Fibroblast of gingiva (primary cell): ENCODE data around the gene AQP1.

Experiments used
- DNase-seq: peaks from one replicate; pipeline ENCODE4 v3.0.0-alpha.2; 2011; ENCODE audit warnings: low read depth

The AQP1 gene

DNA sequence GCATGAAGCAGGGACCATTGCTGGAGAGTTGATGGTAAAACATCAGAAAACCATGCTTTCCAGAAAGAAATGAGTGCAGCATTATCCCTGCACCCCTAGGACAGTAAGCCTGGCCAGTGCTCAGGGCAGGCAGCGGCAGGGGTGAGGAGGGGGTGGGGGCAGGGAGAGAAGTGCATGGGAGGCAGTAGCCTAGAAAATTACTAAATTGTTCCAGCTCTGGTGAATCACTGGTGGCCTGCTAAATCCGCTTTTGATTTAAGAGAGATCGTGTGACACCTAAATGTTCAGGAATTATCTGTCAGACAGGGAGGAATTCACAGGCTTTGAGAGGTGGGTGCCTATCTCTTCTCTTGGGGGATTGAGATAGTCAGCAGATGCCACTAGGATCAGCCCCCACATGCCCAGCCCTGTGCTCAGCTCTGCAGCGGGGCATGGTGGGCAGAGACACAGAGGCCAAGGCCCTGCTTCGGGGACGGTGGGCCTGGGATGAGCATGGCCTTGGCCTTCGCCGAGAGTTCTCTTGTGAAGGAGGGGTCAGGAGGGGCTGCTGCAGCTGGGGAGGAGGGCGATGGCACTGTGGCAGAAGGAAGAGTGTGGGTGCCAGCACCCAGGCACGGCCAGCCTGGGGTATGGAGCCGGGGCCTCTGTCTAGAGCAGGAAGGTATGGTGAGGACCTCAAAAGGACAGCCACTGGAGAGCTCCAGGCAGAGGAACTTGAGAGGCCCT is 5.0 kb upstream of the AQP1 start:
- DNase-seq, result peak; percentile 78

DNA sequence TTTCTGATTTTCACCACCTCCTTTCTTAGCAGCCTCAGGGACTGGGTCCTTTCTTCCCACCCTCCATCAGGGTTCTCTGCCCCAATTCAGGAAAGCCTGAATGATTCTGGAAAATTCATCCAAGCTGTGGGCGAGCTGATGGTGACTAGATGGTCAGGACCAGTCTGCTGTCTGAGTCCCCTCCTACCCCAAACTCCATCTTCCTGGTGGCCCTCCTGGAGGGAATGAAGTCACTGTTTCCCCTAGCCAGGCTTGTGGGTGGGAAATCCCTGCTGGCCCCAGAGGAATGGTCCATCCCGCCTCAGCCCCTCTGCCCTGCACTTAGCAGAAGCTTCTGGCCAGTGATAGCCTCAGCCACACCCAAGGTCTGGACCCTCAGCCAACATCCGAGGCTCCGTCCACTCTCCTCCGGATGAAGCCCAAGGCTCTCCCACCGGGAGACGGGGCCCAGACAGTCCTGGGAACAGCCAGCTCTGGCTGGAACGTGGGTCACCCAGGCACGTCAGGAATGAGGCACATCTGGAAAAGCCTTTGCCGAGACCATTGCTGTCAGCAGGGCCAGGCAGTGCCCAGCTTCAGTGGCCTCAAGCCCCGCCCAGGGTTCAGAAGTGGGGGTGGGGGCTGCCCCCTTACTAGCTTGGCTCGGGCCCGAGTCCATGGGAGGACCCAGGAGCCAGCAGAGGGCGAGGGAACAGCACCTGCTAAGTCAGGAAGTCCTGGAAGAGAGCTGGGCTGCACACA is 4.0 kb upstream of the AQP1 start:
- DNase-seq, result peak; percentile 23

DNA sequence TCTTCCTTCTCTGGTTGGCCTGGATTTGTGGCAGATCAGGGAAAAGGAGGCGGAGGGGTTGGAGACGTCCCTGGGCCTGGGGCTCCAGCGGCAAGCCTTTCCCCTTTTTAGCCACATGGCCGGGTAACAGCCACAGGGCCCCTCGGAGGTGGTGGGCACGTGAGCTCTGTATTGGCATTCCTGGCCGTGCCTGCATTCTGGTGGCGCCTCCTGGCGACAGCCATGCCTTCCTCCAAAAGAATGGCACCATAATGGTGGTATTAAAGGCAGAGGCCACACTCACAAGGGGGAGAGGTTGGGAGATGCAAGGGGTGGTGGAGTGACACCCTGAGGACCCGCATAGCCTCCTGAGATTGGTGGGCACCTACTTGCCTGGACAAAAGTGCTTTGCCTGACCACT is 3.0 kb upstream of the AQP1 start:
- DNase-seq, result no peak

DNA sequence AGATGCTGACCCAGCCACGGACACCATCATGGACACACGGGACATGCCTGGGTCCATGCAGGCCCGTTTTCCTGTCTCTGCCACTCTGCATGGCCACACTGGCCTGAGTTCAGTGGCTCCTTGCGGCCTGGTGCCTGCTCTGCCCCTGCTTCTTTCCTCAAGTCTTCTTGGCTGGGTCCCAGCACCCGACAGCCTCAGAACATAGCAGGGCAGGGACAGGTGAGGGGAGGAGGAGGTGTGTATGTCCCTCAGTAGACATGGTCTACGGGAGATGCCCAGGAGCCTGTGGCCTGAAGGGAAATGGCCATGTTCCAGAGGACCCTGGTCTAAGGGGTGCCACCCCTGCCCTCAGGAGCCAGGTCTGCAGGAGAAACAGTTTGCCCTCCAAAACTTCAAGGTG is 2.2 kb upstream of the AQP1 start:
- DNase-seq, result no peak

DNA sequence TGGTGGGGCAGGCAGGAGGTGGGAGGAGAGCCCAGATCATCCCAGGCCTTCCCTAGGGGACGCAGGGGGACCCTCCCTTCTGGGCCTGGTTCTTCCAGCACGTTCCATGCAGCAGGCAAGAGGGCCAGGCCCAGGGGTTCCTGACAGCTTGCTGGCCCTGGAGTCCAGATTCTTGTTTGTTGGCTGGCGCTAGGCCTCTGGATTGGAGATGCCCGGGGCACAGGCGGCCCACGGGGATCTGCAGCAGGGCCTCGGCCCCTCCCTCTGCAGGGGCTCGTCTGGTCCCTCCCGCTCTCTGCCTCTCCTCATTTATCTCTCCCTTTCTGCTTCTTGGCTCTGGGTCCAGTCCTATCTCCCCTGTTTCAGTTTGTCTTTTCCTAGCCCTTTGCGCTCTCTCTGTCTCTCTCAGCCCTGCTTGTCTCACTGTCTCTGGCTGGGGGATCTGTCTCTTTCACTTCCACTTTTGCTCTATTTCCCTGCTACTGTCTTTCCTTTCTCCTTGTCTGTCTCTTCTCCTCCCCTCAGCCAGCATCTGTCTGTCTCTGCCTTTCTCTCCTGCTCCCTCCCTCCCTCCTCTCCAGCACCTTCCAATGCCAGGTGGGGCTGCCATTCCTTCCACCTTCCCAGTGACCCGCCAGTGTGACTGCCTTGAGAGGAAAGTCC is 1.1 kb upstream of the AQP1 start:
- no peak for DNase-seq

DNA sequence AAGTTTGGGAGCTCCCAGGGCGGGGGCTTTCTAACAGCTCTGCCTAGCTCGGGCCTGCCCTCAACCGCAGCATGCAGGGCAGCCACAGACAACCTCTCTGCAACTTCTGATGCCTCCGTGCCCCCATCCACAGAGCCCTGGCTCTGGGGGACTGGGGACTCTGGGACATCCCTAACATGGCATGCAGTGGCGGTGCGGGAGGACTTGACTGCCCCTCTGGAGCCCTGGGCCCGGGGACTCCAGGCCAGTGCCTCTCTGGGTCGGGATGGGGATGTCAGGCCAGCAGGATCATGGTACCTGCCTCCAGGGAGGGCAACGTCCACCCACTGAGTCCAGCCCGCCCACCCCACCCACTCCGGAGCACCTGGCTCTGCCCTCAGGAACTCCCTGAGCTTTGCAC is 520 bp upstream of the AQP1 start:
- DNase-seq, result no peak

DNA sequence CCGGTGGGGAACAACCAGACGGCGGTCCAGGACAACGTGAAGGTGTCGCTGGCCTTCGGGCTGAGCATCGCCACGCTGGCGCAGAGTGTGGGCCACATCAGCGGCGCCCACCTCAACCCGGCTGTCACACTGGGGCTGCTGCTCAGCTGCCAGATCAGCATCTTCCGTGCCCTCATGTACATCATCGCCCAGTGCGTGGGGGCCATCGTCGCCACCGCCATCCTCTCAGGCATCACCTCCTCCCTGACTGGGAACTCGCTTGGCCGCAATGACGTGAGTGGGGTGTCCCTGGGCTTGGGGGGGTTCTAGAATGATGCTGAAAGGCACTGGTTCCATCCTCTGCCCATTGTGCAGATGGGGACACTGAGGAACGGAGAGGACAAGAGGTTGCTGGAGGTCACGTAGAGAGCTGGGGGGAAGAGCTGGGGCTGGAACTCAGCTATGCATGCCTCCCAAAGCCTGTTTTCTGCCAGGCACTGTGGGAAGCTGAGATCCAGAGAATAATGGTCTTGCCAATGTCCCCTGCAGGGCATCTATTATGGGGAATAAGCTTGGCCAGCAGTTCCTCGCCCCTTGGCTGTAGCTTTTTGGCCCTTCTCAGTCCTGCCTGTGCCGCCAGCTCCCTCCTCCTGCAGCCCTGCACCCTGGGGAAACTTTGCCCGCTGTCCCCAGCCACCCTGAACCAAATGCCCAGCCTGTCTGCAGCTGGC is 523 bp downstream of the AQP1 start:
- no peak for DNase-seq

DNA sequence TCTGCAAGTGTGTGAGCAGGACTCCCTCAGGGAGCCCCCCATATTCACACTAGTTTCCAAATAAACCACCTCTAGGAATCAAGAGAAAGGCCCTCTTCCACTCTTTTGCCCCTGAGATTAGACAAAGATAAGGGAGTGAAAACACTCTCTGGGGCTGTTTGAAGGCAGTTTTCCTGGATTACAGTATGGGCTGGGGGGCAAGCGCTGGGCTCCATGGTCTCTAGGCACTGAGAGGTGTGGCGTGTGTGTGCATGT is 1.0 kb downstream of the AQP1 start:
- no peak for DNase-seq

DNA sequence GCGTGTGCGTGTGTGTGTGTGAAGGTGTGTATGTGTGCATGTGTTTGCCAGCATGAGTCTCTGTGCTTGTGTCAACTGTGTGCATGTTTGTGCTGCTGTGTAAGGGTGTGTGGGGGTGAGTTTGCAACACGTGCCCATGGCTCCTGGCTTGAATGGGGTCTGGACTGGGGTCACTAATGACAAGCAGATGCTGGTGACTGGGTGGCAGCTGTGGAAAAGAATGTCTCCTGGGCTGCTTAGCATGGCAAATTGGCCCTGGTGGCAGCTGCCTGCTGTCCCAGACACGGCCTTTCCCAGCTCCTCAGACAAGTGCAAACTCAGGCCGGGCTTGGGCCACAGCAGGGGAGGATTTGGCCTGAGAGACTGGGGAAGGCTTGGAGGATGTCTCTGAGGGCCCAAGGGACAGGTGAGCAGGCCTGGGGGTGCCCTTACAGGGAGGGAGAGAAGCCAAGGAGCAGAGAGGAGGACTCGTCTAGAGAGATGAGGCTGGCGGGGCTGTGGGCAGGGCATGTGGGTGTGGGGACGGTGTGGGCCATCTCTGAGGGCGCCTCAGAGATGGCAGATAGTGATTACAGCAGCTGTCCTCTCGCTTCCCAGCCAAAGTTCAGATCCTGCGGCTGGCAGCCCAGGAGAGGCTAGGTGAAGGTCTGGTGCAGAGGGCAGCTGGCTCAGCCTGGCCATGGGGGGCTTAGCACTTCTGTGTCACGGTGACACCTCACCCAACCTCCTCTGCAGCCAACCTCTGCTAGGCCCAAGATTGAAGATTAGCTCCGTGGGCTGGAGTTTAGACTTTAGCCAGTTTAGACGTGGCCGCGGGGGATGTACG is 1.5 kb downstream of the AQP1 start:
- DNase-seq, result peak; percentile 19

DNA sequence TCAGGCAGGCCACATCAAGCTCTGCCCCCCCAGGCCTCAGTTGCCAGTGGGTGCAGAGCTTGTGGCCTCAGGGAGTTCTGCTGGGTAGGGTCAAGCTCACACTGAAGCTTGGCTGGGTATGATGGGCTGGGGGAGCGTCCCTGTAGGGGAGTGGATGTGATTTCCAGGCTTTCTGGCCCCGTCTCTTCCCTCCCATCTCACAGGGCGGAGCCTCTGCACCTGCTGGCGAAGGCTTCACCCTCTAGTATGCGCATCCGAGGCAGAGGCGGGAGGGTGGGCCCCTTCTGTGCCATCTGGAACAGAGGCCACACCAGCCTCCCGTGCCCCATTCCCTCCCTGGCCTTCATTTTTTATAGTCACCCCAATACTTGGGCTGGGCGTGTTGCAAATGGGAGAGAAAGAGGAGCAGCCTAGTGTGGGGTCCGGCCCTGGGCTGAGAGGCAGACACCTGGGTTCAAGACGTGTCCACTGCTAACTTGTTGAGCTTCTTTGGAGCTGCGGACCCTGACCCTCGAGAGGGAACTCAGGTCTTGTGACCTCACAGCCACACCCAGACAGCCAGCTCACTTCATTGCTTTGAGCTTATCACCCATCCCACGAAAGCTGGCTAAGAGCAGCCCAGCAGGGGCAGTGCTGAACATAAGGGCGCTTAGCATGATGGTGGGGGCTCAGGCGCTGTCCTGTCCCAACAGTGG is 2.3 kb downstream of the AQP1 start:
- no peak for DNase-seq

DNA sequence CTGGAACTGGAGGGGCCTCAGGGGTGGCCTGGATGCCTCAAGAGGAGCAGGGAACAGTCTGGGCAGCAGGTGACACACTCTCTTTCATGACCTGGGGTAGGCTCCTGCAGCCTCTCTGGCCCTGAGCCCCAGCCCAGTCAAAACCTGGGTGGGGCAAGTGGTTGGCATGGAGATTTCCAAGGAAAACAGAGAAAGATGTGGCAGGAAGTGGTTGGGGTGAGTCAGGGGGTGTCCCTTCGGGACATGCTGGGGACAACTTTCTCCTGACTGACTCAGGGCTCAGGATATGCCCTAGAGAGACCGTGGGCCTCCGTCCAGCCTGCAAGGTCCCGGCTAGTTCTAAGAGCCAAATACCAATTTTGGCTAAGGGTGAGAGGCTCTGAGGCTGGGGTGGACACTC is 2.9 kb downstream of the AQP1 start:
- peak; percentile 69 for DNase-seq

DNA sequence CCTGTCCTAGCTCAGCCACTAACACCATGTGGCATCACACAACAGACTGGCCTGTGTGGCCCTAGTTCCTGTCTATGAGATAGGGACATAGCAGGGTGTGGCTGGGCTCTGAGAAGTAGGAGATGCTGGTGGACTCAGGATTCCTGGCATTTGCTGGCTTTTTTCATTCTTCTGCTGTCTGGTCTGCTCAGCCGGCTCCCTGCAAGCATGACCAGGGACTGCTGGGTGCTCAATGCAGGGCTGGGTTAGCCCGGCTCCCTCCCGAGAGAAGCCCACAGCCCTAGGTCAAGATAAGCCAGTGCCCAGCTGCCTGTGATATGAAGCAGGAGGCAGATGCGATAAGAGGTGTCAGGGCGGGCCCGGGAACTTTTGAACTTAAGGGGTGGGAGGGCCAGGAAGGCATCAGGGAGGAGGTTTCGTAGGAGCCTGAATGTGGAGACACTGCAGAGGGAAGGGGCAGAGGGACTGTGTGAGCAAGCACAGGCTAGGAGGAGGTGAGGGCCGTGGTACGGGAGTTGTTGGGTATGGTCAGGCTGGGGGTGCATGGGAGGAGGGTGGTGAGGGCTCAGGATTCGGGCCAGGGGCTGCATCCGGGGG is 3.5 kb downstream of the AQP1 start:
- no peak for DNase-seq

DNA sequence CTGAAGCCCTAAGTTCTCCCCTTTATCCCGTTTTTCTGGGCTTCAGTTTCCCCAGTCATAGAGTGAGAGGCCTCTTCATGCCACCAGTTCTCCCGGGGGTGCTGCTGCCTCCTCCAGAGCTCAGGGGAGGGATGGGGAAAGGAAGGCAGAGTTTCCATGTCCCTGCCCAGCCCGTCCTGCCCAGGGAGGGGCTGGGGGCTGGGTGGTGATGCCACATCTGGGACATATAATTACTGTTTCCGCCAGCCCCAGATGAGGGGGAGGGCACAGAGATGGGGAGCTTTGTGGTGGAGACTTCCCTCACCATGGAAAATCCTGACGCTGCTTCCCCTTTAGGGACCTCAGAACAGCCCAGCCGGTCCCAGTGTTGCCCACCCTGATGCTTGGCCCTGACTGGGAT is 4.1 kb downstream of the AQP1 start:
- no peak for DNase-seq

DNA sequence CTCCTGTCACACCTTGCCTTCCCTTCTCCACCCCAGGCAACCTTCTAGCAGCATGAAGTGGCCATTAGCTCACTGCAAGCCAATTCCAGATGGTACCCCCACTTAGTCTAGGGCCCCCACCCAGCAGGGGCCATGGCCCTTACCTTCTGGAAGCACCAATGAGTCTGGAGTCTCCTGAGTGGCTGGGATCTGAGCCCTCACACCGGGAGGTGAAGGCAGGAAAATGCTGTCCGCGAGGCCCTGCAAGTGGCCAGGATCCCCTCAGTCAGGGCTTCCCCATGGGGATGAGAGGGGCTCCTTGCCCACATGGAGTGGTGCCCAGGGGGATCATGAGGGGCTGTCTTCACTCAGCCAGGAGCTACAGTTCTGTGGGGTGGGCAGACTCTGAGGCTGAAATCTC is 4.6 kb downstream of the AQP1 start:
- no peak for DNase-seq

DNA sequence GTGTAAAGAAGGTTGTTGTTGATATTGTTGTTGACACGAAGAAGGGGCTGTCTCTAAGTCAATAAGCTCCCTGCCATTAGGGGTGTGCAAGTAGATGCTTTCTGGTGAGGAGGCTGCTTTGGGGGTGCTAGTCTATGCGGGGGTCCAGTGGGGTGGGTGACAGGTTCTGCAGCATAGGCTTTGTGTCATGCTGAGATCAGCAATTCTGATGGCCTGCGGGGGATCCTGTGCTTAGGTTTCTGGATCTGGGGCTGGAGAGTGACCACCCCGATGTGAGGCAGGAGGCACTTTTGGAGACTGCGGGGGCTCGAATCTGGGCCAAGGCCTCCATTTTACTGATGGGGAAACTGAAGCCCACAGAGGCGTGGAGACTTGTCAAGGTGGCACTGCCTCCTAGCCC is 5.1 kb downstream of the AQP1 start:
- DNase-seq, result no peak

DNA sequence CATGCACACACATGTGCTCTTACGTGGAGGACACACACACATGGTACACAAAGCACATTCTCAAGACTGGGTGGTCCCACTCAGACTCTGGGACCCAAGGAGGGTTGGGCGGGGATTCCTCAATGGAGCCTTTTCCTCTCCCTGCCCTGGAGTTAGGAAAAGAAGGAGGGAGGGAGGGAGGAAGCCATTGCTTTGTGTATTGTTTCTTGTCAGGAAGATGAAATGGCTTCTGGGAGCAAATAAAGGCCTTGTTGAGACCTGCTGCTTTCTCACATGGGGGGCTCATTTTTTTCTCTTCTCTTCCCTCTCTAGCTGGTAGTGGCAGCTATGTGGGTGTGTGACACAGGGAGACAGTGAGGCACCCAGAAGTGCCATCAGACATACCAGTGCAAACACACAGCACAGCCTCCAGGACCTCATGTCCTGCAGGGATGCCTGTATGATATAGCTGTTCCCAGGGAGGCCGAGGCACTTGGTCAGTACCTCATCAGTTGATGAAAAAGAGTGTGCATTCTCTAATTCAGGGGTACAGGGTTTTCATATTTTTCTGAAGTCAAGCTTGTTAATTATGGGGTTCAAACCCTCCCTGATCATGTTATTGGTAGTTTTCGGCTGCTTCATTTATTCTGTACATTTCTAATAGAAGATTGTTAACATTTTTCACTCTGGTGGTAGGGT is 5.7 kb downstream of the AQP1 start:
- no peak for DNase-seq

DNA sequence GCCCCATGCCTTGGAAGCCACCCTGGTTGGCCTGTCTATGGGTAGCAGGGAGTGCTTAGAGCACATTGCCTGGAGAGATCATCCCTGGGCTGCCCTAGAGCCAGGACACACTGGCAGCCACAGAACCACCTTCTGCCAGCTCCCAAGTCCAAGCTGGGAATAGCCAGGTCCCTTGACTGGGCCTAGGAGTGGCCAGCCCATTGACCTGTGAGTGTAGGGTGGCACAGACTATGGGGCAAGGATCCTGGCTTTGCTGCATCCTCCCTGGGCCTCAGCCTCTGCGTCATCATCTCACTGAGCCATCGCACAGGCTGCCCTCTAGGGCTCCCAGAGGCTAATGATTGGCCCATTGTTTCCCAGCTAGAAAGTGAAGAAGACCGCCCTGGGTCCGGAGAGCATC is 7.0 kb downstream of the AQP1 start:
- DNase-seq, result no peak

DNA sequence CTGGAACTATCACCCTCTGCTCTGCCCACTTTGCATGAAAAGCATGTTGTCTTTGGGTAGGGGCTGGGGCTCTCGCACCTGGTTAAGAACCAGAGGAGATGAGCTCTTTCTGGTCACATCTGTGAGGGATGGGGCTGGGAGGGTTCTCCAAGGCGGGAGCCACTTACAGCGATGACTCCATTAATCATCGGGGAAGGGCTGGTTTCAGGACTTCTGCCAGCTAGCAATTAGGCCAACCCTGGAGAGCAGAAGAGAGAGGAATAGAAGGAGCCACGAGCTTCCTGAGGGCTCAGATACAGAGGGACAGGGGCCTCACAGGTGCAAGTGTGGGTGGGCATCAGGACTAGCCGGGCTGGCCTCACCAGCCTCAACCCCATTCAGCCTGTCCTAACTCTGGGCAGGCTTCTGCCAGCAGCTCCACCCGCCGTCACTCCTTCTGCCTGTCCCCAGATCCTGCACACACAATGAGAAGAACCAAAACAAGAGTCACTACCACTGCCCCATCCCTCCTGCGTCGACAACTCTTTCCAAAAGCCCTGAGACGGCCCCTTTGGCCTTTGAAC is 8.4 kb downstream of the AQP1 start:
- DNase-seq, result peak; percentile 34

DNA sequence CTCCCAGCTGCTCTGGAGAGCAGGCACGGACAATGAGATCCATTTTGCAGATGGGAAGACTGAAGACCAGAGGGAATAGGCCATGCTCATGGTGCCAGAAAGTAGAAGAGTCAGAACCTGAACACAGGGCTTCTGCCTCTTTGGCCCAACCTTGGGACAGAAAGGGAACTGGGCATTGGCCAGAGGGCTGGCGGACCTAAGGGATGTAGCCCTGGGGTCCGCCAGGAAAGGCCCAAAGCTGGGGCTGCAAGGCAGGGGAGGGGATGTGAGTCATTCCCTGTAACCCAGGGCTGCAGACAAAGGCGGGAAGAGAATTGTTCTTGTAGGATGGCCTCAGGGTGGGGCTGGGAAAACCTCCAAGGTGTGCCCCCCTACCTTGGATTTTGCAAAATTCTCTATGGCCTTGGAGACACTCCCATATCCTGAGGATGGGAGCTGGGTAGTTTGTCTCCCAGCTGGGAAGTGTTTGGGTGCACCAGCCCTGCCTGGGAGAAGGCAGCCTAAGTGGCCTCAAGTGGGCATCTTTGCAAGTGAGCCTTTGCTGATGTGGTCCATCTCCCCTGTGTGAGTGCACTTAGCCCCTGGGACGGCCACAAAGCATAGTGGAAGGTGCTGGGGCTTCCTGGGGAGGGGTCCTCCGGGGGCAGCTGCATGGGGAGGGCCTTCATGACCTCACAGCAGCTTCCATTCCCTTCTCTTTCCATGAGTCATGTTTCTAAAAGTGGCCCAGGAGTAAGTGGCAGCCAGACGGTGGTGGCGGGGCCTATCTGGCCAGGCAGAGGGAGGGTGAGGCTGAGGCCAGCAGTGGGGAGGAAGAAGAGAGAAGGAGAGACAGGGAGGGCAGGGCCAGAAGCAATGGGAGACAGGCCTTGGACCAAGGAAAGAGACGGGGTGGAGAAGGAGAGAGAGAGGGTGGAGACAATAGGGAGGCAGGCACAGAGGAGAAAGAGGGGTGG is 9.2 kb downstream of the AQP1 start:
- peak; percentile 48 for DNase-seq
